SU-DHL-6 (cell line): ENCODE data around the gene HDAC10.

Experiments used
- H2AFZ ChIP-seq: fragments of 200-600 bp; sonication (generic); 2 replicates; pipeline ENCODE4 v1.6.1; 2014; ENCODE audit warnings: low read depth, mild to moderate bottlenecking, moderate library complexity, mixed read lengths, antibody characterized with exemption, low read length; ENCODE audit not compliant: severe bottlenecking
- H3F3A ChIP-seq: fragments of 200-600 bp; shearing (Covaris generic); 2 replicates; pipeline ENCODE4 v1.6.0; 2016; ENCODE audit warnings: antibody characterized with exemption, mild to moderate bottlenecking; ENCODE audit not compliant: insufficient read depth
- H3K27ac ChIP-seq: fragments of 200-600 bp; sonication (generic); 2 replicates; pipeline ENCODE4 v1.5.1; 2016; ENCODE audit warnings: low read depth, mild to moderate bottlenecking, low read length, moderate library complexity, mixed read lengths
- H3K27me3 ChIP-seq: fragments of 200-600 bp; sonication (generic), shearing (Covaris generic); 2 replicates; pipeline ENCODE4 v1.6.0; 2014; ENCODE audit warnings: mild to moderate bottlenecking, low read length
- H3K36me3 ChIP-seq: fragments of 200-600 bp; sonication (generic); 2 replicates; pipeline ENCODE4 v1.6.1; 2014; ENCODE audit warnings: mild to moderate bottlenecking, low read length, mixed read lengths
- H3K4me2 ChIP-seq: fragments of 300-600, 200-600 bp; shearing (Covaris generic), sonication (generic); 2 replicates; pipeline ENCODE4 v1.6.0; 2014; ENCODE audit warnings: low read length, low read depth, mild to moderate bottlenecking; ENCODE audit not compliant: poor library complexity, severe bottlenecking
- H3K4me3 ChIP-seq: fragments of 200-600 bp; sonication (generic); 2 replicates; pipeline ENCODE4 v1.5.1; 2014; ENCODE audit warnings: antibody characterized with exemption, low read length, mild to moderate bottlenecking, mixed read lengths; ENCODE audit not compliant: insufficient read depth, poor library complexity, severe bottlenecking
- H3K79me2 ChIP-seq: fragments of 200-600 bp; sonication (generic); 2 replicates; pipeline ENCODE4 v1.6.1; 2014; ENCODE audit warnings: mild to moderate bottlenecking, low read length, moderate library complexity; ENCODE audit not compliant: insufficient read depth
- H3K9ac ChIP-seq: fragments of 200-600 bp; sonication (generic); 2 replicates; pipeline ENCODE4 v1.7.0; 2014; ENCODE audit warnings: mild to moderate bottlenecking, low read length
- H3K9me2 ChIP-seq: fragments of 200-600 bp; sonication (generic); replicated peaks from 2 replicates; pipeline ENCODE4 v1.6.1; 2014; ENCODE audit warnings: low read length; ENCODE audit not compliant: insufficient read depth
- H3K9me3 ChIP-seq: fragments of 200-600 bp; sonication (generic); 2 replicates; pipeline ENCODE4 v1.6.1; 2014; ENCODE audit warnings: low read length, mixed read lengths; ENCODE audit not compliant: insufficient read depth
- H4K20me1 ChIP-seq: fragments of 200-600 bp; sonication (generic); 2 replicates; pipeline ENCODE4 v1.6.1; 2014; ENCODE audit warnings: low read depth, mild to moderate bottlenecking, antibody characterized with exemption, low read length, moderate library complexity, mixed read lengths
- EZH2phosphoT487 ChIP-seq: fragments of 200-600 bp; sonication (generic), shearing (Covaris generic); conservative IDR thresholded peaks from 2 replicates; pipeline ENCODE4 v1.6.1; 2018; ENCODE audit warnings: mild to moderate bottlenecking, antibody characterized with exemption, low read length, moderate library complexity, mixed read lengths
- TF ChIP-seq, protein P1 (sequence below): fragments of 200-600 bp; sonication (generic); IDR thresholded peaks from one replicate; pipeline ENCODE4 v1.5.1; 2017; ENCODE audit warnings: antibody characterized with exemption, mild to moderate bottlenecking, low read length, moderate library complexity; ENCODE audit not compliant: insufficient read depth, poor library complexity, severe bottlenecking

Gene HDAC10

DNA sequence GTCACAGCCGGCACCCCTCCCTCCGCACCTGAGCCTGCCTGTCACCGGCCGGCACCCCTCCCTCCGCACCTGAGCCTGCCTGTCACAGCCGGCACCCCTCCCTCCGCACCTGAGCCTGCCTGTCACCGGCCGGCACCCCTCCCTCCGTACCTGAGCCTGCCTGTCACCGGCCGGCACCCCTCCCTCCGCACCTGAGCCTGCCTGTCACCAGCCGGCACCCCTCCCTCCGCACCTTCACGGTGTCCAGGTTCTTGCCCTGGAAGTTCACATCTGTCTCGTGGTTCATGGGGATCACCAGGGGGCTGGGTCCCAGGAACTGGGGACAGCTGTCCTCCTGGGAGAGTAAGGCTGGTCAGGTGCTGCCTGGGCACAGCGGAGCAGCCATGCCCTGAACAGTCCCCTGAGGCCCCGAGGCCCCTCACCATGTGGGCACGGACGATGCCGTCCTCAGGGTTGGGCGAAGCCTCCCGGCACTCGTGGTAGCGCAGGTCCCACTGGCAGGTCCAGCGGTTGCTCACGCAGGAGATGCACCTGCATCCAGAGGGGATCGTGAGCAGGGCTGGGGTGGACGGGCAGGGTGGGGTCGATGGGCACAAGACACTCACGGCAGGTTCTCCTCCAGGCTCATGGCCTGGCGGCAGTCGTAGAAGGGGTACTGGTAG lies 34.6 kb upstream of the HDAC10 start:
- Histone ChIP-seq H3K27me3 (no peaks in the 10 kb centered on the region), H3K79me2 (no peaks in the 10 kb centered on the region), H4K20me1 (no peaks in the 10 kb centered on the region), H3F3A (no peaks in the 10 kb centered on the region), H3K27ac (no peak overlapping the region), H2AFZ (no peak overlapping the region), H3K9me3 (no peaks in the 10 kb centered on the region), H3K9ac (no peak overlapping the region), H3K4me2 (no peak overlapping the region), H3K36me3 (no peaks in the 10 kb centered on the region), H3K9me2 (no peaks in the 10 kb centered on the region), H3K4me3 (no peak overlapping the region)
- TF ChIP-seq, protein P1, sequence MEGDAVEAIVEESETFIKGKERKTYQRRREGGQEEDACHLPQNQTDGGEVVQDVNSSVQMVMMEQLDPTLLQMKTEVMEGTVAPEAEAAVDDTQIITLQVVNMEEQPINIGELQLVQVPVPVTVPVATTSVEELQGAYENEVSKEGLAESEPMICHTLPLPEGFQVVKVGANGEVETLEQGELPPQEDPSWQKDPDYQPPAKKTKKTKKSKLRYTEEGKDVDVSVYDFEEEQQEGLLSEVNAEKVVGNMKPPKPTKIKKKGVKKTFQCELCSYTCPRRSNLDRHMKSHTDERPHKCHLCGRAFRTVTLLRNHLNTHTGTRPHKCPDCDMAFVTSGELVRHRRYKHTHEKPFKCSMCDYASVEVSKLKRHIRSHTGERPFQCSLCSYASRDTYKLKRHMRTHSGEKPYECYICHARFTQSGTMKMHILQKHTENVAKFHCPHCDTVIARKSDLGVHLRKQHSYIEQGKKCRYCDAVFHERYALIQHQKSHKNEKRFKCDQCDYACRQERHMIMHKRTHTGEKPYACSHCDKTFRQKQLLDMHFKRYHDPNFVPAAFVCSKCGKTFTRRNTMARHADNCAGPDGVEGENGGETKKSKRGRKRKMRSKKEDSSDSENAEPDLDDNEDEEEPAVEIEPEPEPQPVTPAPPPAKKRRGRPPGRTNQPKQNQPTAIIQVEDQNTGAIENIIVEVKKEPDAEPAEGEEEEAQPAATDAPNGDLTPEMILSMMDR: no peak
- TF ChIP-seq EZH2phosphoT487: no peak

DNA sequence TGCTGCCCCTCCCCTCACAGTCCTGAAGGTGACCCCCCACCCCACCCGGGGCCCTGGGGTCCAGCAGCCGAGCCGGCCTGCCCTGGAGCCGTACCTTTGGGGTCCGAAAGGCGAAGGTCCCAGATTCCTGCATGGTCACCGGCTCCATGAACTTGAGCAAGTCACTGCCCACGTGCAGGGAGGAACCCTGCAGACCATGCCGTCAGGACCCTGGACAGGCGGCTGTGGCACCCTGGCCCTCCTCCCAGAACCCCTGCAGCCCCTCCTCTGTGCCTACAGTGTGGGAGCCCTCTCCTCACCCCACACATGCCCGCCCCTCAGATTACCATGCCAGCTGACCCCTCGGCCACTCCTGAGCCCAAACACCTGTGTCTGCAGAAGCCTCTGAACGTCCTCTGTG lies 33.4 kb upstream of the HDAC10 start:
- no peaks in the 10 kb centered on the region for H3F3A ChIP-seq

DNA sequence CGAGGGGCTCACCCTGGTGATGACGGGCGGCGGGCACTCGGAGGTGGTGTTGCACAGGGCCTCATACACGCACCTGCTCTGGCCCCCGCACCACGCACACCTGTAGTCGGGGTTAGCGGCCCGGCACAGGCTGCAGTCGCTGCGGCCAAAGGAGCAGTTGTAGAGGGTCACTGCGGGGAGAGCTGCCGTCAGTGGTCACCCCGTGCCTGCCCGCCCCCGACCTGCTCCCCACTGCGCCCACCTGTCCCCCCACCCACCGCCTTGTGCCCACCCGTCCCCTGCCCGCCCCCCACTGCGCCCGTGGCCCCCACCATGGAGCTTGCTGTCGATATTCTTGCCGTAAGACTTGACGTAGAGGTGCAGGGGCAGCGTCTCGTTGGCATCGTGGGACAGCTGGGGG lies 32.8 kb upstream of the HDAC10 start:
- no peaks in the 10 kb centered on the region for H3K79me2 ChIP-seq
- no peaks in the 10 kb centered on the region for H4K20me1 ChIP-seq
- no peaks in the 10 kb centered on the region for H3K27me3 ChIP-seq
- no peaks in the 10 kb centered on the region for H3K9me2 ChIP-seq
- no peaks in the 10 kb centered on the region for H3K36me3 ChIP-seq
- H3F3A ChIP-seq: no peaks in the 10 kb centered on the region
- H3K27ac ChIP-seq: no peak overlapping the region
- H2AFZ ChIP-seq: no peak overlapping the region
- no peak overlapping the region for H3K4me3 ChIP-seq
- no peaks in the 10 kb centered on the region for H3K9me3 ChIP-seq
- H3K4me2 ChIP-seq: no peak overlapping the region
- no peak overlapping the region for H3K9ac ChIP-seq
- TF ChIP-seq EZH2phosphoT487: no peak
- TF ChIP-seq, protein P1: no peak

More for the DNA sequence above, 33.4 kb upstream of the HDAC10 start:
- H2AFZ ChIP-seq: no peak overlapping the region
- H3K4me2 ChIP-seq: no peak overlapping the region
- no peak overlapping the region for H3K27ac ChIP-seq
- H3K4me3 ChIP-seq: no peak overlapping the region
- H3K9me2 ChIP-seq: no peaks in the 10 kb centered on the region
- no peaks in the 10 kb centered on the region for H3K36me3 ChIP-seq
- TF ChIP-seq, protein P1: no peak
- no peak for TF ChIP-seq EZH2phosphoT487
- no peaks in the 10 kb centered on the region for H3K27me3 ChIP-seq
- H3K9ac ChIP-seq: no peak overlapping the region
- no peaks in the 10 kb centered on the region for H3K9me3 ChIP-seq
- no peaks in the 10 kb centered on the region for H3K79me2 ChIP-seq
- no peaks in the 10 kb centered on the region for H4K20me1 ChIP-seq
